Measurements from ENCODE around the gene NPAS2. TPM values are rescaled to one million over a fixed set of nuclear protein-coding genes. Genes with fewer than 3 reads are reported as not detected.

The NPAS2 gene
- total and polyA plus RNA-seq, 2 of the 8 experiments (the other 6 are each of a cell fraction or from before 2014, with no cell fraction given), result 1.8 to 1.9 TPM

GRCh38 chr2:100778637-100779450 lies 41.1 kb upstream of the NPAS2 start (continued):
- no peak for TF ChIP-seq CTBP2 (IDR thresholded peaks at IDR 0.05; ENCODE audit: borderline replicate concordance, insufficient read depth, insufficient read length, low read length)
- no peak for TF ChIP-seq EP300 (IDR thresholded peaks at IDR 0.05; ENCODE audit: borderline replicate concordance in 1 of 2, low read depth in 2 of 2, low read length in 2 of 2)
- no peak for TF ChIP-seq TAF1 (IDR thresholded peaks at IDR 0.05; ENCODE audit: low read depth, low read length)
- no peak for TF ChIP-seq RXRA (IDR thresholded peaks at IDR 0.05; ENCODE audit: insufficient read depth, low read depth, low read length)
- no peak for TF ChIP-seq POU5F1 (IDR thresholded peaks at IDR 0.05; ENCODE audit: low read depth, low read length)
- no peak for TF ChIP-seq CHD2 (IDR thresholded peaks at IDR 0.05; ENCODE audit: low read length)
- no peak for TF ChIP-seq JUN (IDR thresholded peaks at IDR 0.05; ENCODE audit: low read depth, low read length)
- TF ChIP-seq RAD21 (IDR thresholded peaks at IDR 0.05 in 1 of 2, conservative IDR thresholded peaks at IDR 0.05 in 1 of 2; ENCODE audit: low read depth in 2 of 2, low read length in 2 of 2), result no peak
- TF ChIP-seq SP1 (IDR thresholded peaks at IDR 0.05; ENCODE audit: low read depth, low read length), result no peak

All from H1 (cell line).